HCT116 (cell line): ENCODE measurements around the gene GPR139. TPM values are rescaled to one million over a fixed set of nuclear protein-coding genes. Genes with fewer than 3 reads are reported as not detected.

Experiments used
- ATAC-seq: fragments of 200-7000 bp; cut with Tn5 transposase; 2 replicates; pipeline ENCODE4 v1.9.1; 2020; ENCODE audit warnings: mild to moderate bottlenecking, moderate library complexity
- BruUV-seq: library from RNA; stranded (reverse); fragments of 400-500 nt; replicated peaks from 2 replicates; lab custom pipeline; 2021; lab: Mats Ljungman, UMichigan
- CTCF ChIA-PET: fragments of 300-600 bp; sonication (Branson Sonifier 250); formaldehyde crosslinking; loops from one replicate; lab custom pipeline; 2021; ENCODE audit warnings: antibody characterized with exemption; lab: Charles Lee
- POLR2A ChIA-PET: fragments of 300-600, 350-600 bp; sonication (Branson Sonifier 250); formaldehyde crosslinking; loops from one replicate; lab custom pipeline; 2021; ENCODE audit warnings: antibody characterized with exemption; lab: Charles Lee
- RAD21 ChIA-PET, 2 experiments: fragments of 300-600 bp; sonication (Branson Sonifier 250); formaldehyde crosslinking; loops; one replicate each; lab custom pipeline; 2023; ENCODE audit warnings: low total read pairs in 2 of 2; ENCODE audit not compliant: uncharacterized antibody in 2 of 2, unreplicated experiment in 2 of 2, low non-redundant PET in 1 of 2; lab: Charles Lee
- DNase-seq: peaks from one replicate; pipeline ENCODE4 v3.0.0-alpha.2; 2010; ENCODE audit warnings: low read depth, low spot score
- H2AFZ ChIP-seq: fragments of 200-600 bp; shearing (Covaris generic), sonication (generic); 2 replicates; pipeline ENCODE4 v1.6.1; 2017; ENCODE audit warnings: low read depth, mixed run types, mixed read lengths, antibody characterized with exemption, low read length; ENCODE audit not compliant: poor library complexity, severe bottlenecking
- H3K27ac ChIP-seq: 2 replicates; pipeline ENCODE4 v1.5.1; 2012; ENCODE audit warnings: low read depth, low read length
- H3K27me3 ChIP-seq: fragments of 200-600 bp; sonication (generic); 2 replicates; pipeline ENCODE4 v1.6.1; 2016; ENCODE audit warnings: mixed run types, low read length, mixed read lengths; ENCODE audit not compliant: insufficient read depth
- H3K36me3 ChIP-seq, 2 experiments: fragments of 200-500 bp in 1 of 2; fragments of 200-600 bp in 1 of 2; sonication (Bioruptor generic) in 1 of 2; sonication (generic) in 1 of 2; 2 replicates each; pipeline versions ENCODE4 v1.5.1 to v1.6.1; 2014 to 2016; ENCODE audit warnings: low read length in 2 of 2, inconsistent platforms in 1 of 2, mixed read lengths in 1 of 2, mixed run types in 1 of 2; ENCODE audit not compliant: insufficient read depth in 2 of 2, control insufficient read depth in 1 of 2
- H3K4me1 ChIP-seq, 2 experiments: fragments of 200-600 bp in 1 of 2; sonication (generic) in 1 of 2; 2 replicates each; pipeline versions ENCODE4 v1.5.1 to v1.6.1; 2012 to 2017; ENCODE audit warnings: low read length in 2 of 2, inconsistent platforms in 1 of 2, mild to moderate bottlenecking in 1 of 2, mixed read lengths in 1 of 2, mixed run types in 1 of 2, moderate library complexity in 1 of 2; ENCODE audit not compliant: insufficient read depth in 2 of 2, control insufficient read depth in 1 of 2
- H3K4me2 ChIP-seq: fragments of 200-600 bp; sonication (generic); 2 replicates; pipeline ENCODE4 v1.6.1; 2017; ENCODE audit warnings: mixed run types, low read length, mixed read lengths
- H3K4me3 ChIP-seq, 2 experiments: fragments of 200-600 bp in 1 of 2; sonication (generic) in 1 of 2; replicated peaks in 1 of 2; 2 replicates each; pipeline ENCODE4 v1.5.1; 2011 to 2016; ENCODE audit warnings: low read length in 2 of 2, control low read depth in 1 of 2, low read depth in 1 of 2, mild to moderate bottlenecking in 1 of 2, mixed read lengths in 1 of 2, mixed run types in 1 of 2
- H3K79me2 ChIP-seq: fragments of 200-600 bp; sonication (generic); 2 replicates; pipeline ENCODE4 v1.6.1; 2017; ENCODE audit warnings: mild to moderate bottlenecking, mixed run types, low read length, moderate library complexity, mixed read lengths; ENCODE audit not compliant: insufficient read depth
- H3K9ac ChIP-seq: fragments of 200-600 bp; sonication (generic); 2 replicates; pipeline ENCODE4 v1.6.1; 2016; ENCODE audit warnings: low read length, mixed read lengths
- H3K9me2 ChIP-seq: fragments of 200-600 bp; sonication (generic), shearing (Covaris generic); 2 replicates; pipeline ENCODE4 v1.6.1; 2017; ENCODE audit warnings: mixed run types, mild to moderate bottlenecking, moderate library complexity; ENCODE audit not compliant: insufficient read depth
- H3K9me3 ChIP-seq, 2 experiments: fragments of 200-500 bp in 1 of 2; fragments of 200-600 bp in 1 of 2; sonication (Bioruptor generic) in 1 of 2; sonication (generic) in 1 of 2; 2 replicates each; pipeline ENCODE4 v1.6.1; 2014 to 2017; ENCODE audit warnings: low read length in 2 of 2, mixed read lengths in 2 of 2, inconsistent platforms in 1 of 2, low read depth in 1 of 2, mild to moderate bottlenecking in 1 of 2, mixed run types in 1 of 2, moderate library complexity in 1 of 2; ENCODE audit not compliant: control insufficient read depth in 1 of 2, insufficient read depth in 1 of 2
- H4K20me1 ChIP-seq: fragments of 200-600 bp; sonication (generic), shearing (Covaris generic); 2 replicates; pipeline ENCODE4 v1.6.1; 2017; ENCODE audit warnings: mixed run types, mild to moderate bottlenecking, moderate library complexity; ENCODE audit not compliant: insufficient read depth
- ATF3 ChIP-seq: IDR thresholded peaks from 2 replicates; pipeline ENCODE4 v1.6.1; 2012
- CBX3 ChIP-seq: IDR thresholded peaks from 2 replicates; pipeline ENCODE4 v1.6.1; 2012; ENCODE audit warnings: low read depth
- CEBPB ChIP-seq: IDR thresholded peaks from 2 replicates; pipeline ENCODE4 v1.6.1; 2012; ENCODE audit warnings: low read depth
- EZH2phosphoT487 ChIP-seq: fragments of 200-600 bp; IDR thresholded peaks from 2 replicates; pipeline ENCODE4 v1.6.1; 2018; ENCODE audit warnings: antibody characterized with exemption, borderline replicate concordance
- FOSL1 ChIP-seq: IDR thresholded peaks from 2 replicates; pipeline ENCODE4 v1.6.1; 2012; ENCODE audit warnings: low read depth
- POLR2A ChIP-seq: IDR thresholded peaks from 2 replicates; pipeline ENCODE4 v1.7.0; 2011; ENCODE audit warnings: borderline replicate concordance; ENCODE audit not compliant: insufficient read depth, insufficient read length; ENCODE audit errors: extremely low read depth
- SRF ChIP-seq: IDR thresholded peaks from 2 replicates; pipeline ENCODE4 v1.6.1; 2012; ENCODE audit warnings: low read depth
- TCF7L2 ChIP-seq: IDR thresholded peaks from 2 replicates; pipeline ENCODE4 v1.7.0; 2011; ENCODE audit warnings: borderline replicate concordance, inconsistent platforms; ENCODE audit not compliant: insufficient read depth, insufficient read length; ENCODE audit errors: extremely low read depth
- ZFX ChIP-seq: fragments of 450-650 bp; IDR thresholded peaks from 2 replicates; pipeline ENCODE4 v1.6.1; 2017
- ZNF274 ChIP-seq: fragments of 200-500 bp; sonication (Bioruptor generic); IDR thresholded peaks from 2 replicates; pipeline ENCODE4 v1.6.1; 2014; ENCODE audit warnings: mild to moderate bottlenecking, low read depth, low read length, inconsistent platforms
- intact Hi-C: fragments of 100-400 bp; cut with micrococcal nuclease; formaldehyde crosslinking; loops from 2 replicates; pipeline ENCODE4 v1.10.0; 2022
- total RNA-seq: library from RNA; stranded (reverse); gene quantifications from one replicate; pipeline ENCODE4 v1.2.1, GENCODE V29; 2021; ENCODE audit not compliant: unreplicated experiment
- TF ChIP-seq, protein P1 (sequence below): IDR thresholded peaks from 2 replicates; pipeline ENCODE4 v1.6.1; 2012; ENCODE audit warnings: low read depth
- TF ChIP-seq, protein P2 (sequence below): IDR thresholded peaks from 2 replicates; pipeline ENCODE4 v1.6.1; 2012

GPR139 gene
- total RNA-seq, 1 experiment from 2014 or later: not detected

DNA sequence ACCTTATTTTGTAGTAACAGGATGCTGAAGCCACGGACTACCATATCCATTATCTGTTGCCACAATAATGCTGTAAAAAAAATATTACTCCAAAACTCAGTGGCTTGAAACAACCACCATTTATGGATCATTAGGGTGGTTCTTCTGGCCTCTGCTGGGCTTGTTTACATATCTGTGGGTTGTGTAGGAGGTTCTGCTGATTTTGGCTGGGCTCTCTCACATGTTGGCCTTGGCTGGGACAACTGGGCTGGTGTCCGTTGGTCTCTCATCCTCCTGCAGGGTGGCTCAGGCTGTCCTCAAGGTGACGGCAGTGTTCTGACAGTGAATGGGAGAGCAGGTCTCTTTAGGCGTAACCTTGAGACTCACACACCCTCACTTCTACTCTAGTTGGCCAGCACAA, 76.0 kb downstream of the GPR139 start:
- no peak for TF ChIP-seq SRF
- TF ChIP-seq POLR2A: no peak
- no peak for TF ChIP-seq FOSL1
- no peak for TF ChIP-seq ZFX
- no peak for TF ChIP-seq TCF7L2
- no peak for TF ChIP-seq CEBPB
- no peak for TF ChIP-seq ATF3
- TF ChIP-seq, protein P1, sequence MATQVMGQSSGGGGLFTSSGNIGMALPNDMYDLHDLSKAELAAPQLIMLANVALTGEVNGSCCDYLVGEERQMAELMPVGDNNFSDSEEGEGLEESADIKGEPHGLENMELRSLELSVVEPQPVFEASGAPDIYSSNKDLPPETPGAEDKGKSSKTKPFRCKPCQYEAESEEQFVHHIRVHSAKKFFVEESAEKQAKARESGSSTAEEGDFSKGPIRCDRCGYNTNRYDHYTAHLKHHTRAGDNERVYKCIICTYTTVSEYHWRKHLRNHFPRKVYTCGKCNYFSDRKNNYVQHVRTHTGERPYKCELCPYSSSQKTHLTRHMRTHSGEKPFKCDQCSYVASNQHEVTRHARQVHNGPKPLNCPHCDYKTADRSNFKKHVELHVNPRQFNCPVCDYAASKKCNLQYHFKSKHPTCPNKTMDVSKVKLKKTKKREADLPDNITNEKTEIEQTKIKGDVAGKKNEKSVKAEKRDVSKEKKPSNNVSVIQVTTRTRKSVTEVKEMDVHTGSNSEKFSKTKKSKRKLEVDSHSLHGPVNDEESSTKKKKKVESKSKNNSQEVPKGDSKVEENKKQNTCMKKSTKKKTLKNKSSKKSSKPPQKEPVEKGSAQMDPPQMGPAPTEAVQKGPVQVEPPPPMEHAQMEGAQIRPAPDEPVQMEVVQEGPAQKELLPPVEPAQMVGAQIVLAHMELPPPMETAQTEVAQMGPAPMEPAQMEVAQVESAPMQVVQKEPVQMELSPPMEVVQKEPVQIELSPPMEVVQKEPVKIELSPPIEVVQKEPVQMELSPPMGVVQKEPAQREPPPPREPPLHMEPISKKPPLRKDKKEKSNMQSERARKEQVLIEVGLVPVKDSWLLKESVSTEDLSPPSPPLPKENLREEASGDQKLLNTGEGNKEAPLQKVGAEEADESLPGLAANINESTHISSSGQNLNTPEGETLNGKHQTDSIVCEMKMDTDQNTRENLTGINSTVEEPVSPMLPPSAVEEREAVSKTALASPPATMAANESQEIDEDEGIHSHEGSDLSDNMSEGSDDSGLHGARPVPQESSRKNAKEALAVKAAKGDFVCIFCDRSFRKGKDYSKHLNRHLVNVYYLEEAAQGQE: no peak
- no peak for TF ChIP-seq CBX3
- TF ChIP-seq, protein P2, sequence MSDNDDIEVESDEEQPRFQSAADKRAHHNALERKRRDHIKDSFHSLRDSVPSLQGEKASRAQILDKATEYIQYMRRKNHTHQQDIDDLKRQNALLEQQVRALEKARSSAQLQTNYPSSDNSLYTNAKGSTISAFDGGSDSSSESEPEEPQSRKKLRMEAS: no peak
- TF ChIP-seq ZNF274: no peak
- no peak for TF ChIP-seq EZH2phosphoT487
- Histone ChIP-seq H3K4me2 (no peak overlapping the region), H3K9ac (no peak overlapping the region), H3K79me2 (no peaks in the 10 kb centered on the region), H3K4me1 (no peaks in the 10 kb centered on the region), H3K9me3 (no peaks in the 10 kb centered on the region), H3K27ac (no peak overlapping the region), H4K20me1 (no peaks in the 10 kb centered on the region), H2AFZ (no peak overlapping the region), H3K36me3 (no peaks in the 10 kb centered on the region), H3K27me3 (peaks cover 24% of the 10 kb centered on the region), H3K4me3 (no peak overlapping the region), H3K9me2 (no peaks in the 10 kb centered on the region)
- RAD21 ChIA-PET: no interaction called here
- POLR2A ChIA-PET: no interaction called here
- BruUV-seq: no TSS peak
- intact Hi-C loops: no loop called here
- no peak for DNase-seq
- ATAC-seq: no peak
- CTCF ChIA-PET: no interaction called here
